Duodenal mucosa (tissue), 2 donors: ENCODE results near the gene ALPG.
"Not testable (repeated sequence)": the region's sequence is repeated elsewhere in the genome, so short reads cannot be mapped to it uniquely, and the experiment has no call there.

Source experiments
- H3K27ac ChIP-seq: one replicate; pipeline ENCODE4 v1.7.0; 2013; ENCODE audit warnings: low read depth, low read length
- H3K27me3 ChIP-seq, 2 donors: one replicate each; pipeline ENCODE4 v1.7.0; 2013; ENCODE audit warnings: low read length in 2 of 2, control low read depth in 1 of 2; ENCODE audit not compliant: insufficient read depth in 2 of 2, control insufficient read depth in 1 of 2
- H3K36me3 ChIP-seq, 2 donors: one replicate each; pipeline ENCODE4 v1.7.0; 2013; ENCODE audit warnings: low read length in 2 of 2, control low read depth in 1 of 2; ENCODE audit not compliant: insufficient read depth in 2 of 2, control insufficient read depth in 1 of 2
- H3K4me1 ChIP-seq, 2 donors: one replicate each; pipeline ENCODE4 v1.7.0; 2013; ENCODE audit warnings: low read length in 2 of 2, control low read depth in 1 of 2; ENCODE audit not compliant: insufficient read depth in 2 of 2, control insufficient read depth in 1 of 2
- H3K4me3 ChIP-seq, 2 donors: one replicate each; pipeline ENCODE4 v1.7.0; 2013; ENCODE audit warnings: low read length in 2 of 2, low read depth in 1 of 2
- H3K9ac ChIP-seq, 2 donors: one replicate each; pipeline ENCODE4 v1.7.0; 2013; ENCODE audit warnings: low read length in 2 of 2, low read depth in 1 of 2
- H3K9me3 ChIP-seq, 2 donors: one replicate each; pipeline ENCODE4 v1.7.0; 2013; ENCODE audit warnings: low read length in 2 of 2, control low read depth in 1 of 2; ENCODE audit not compliant: control insufficient read depth in 1 of 2

The ALPG gene

GRCh38 chr2:232447638-232448303 lies 41.1 kb downstream of the ALPG start:
- Histone ChIP-seq H3K27me3 (no peaks in the 10 kb centered on the region), H3K4me3 (peak overlapping the region; percentile 2 to 3), H3K36me3 (no peaks in the 10 kb centered on the region), H3K27ac (peak overlapping the region; percentile 90), H3K9me3 (no peaks in the 10 kb centered on the region), H3K4me1 (peaks cover 16 to 20% of the 10 kb centered on the region in 2 donors), H3K9ac (peak overlapping the region; percentile 58 to 72)

GRCh38 chr2:232448304-232448690 lies 41.7 kb downstream of the ALPG start:
- H3K9me3 ChIP-seq, result no peaks in the 10 kb centered on the region
- peak overlapping the region; percentile 90 for H3K27ac ChIP-seq
- no peaks in the 10 kb centered on the region for H3K27me3 ChIP-seq
- peaks cover 16 to 20% of the 10 kb centered on the region in 2 donors for H3K4me1 ChIP-seq
- peak overlapping the region; percentile 51 to 72 for H3K9ac ChIP-seq
- H3K36me3 ChIP-seq, result no peaks in the 10 kb centered on the region
- H3K4me3 ChIP-seq, result no peak overlapping the region

- H3K4me1 ChIP-seq, result peaks cover 14 to 16% of the 10 kb centered on the region in 2 donors
- H3K27me3 ChIP-seq, result no peaks in the 10 kb centered on the region
- no peaks in the 10 kb centered on the region for H3K9me3 ChIP-seq
- no peak overlapping the region for H3K4me3 ChIP-seq
- H3K36me3 ChIP-seq, result no peaks in the 10 kb centered on the region
- H3K9ac ChIP-seq, result no peak overlapping the region
- H3K27ac ChIP-seq, result no peak overlapping the region
Observed at GRCh38 chr2:232449964-232450363, 43.3 kb downstream of the ALPG start.

- not testable (repeated sequence) for H3K36me3 ChIP-seq, H3K27ac ChIP-seq, H3K4me3 ChIP-seq, H3K9me3 ChIP-seq, H3K27me3 ChIP-seq, H3K9ac ChIP-seq
- H3K4me1 ChIP-seq, result peaks cover 23 to 25% of the 10 kb centered on the region in 2 donors
Observed at GRCh38 chr2:232451645-232452044, 45.0 kb downstream of the ALPG start.

- no peak overlapping the region for H3K4me3 ChIP-seq
- no peaks in the 10 kb centered on the region for H3K36me3 ChIP-seq
- no peak overlapping the region for H3K27ac ChIP-seq
- H3K27me3 ChIP-seq, result peaks cover 0 to 15% of the 10 kb centered on the region in 2 donors
- peaks cover 12% of the 10 kb centered on the region in 2 donors for H3K4me1 ChIP-seq
- H3K9ac ChIP-seq, result no peak overlapping the region
- H3K9me3 ChIP-seq, result no peaks in the 10 kb centered on the region
Observed at GRCh38 chr2:232454630-232455029, 48.0 kb downstream of the ALPG start.

- Histone ChIP-seq H3K9ac (peak within 1 kb of the TSS; percentile 60 to 74), H3K36me3 (no peaks in the 10 kb centered on the region), H3K4me1 (peaks cover 12% of the 10 kb centered on the region in 2 donors), H3K9me3 (no peaks in the 10 kb centered on the region), H3K27ac (peak within 1 kb of the TSS; percentile 82), H3K4me3 (peak within 1 kb of the TSS; percentile 53 to 60), H3K27me3 (peaks cover 0 to 15% of the 10 kb centered on the region in 2 donors)
Observed at GRCh38 chr2:232455426-232456255, 49.0 kb downstream of the ALPG start, which contains the start of gene ALPI. Gene ALPI, plus strand, starts transcription at chr2:232456153. Its CDS starts 47 bp downstream, at chr2:232456200.

- H3K4me1 ChIP-seq, result peaks cover 12% of the 10 kb centered on the region in 2 donors
- H3K9me3 ChIP-seq, result no peaks in the 10 kb centered on the region
- H3K9ac ChIP-seq, result peak overlapping the region; percentile 60 to 74
- H3K36me3 ChIP-seq, result no peaks in the 10 kb centered on the region
- H3K4me3 ChIP-seq, result peak overlapping the region; percentile 53 to 60
- H3K27ac ChIP-seq, result peak overlapping the region; percentile 39
- peaks cover 0 to 15% of the 10 kb centered on the region in 2 donors for H3K27me3 ChIP-seq
Observed at GRCh38 chr2:232456296-232457120, 49.9 kb downstream of the ALPG start.

GRCh38 chr2:232457121-232458011 lies 50.7 kb downstream of the ALPG start:
- H3K4me1 ChIP-seq, result peaks cover 12% of the 10 kb centered on the region in 2 donors
- H3K36me3 ChIP-seq, result no peaks in the 10 kb centered on the region
- peaks cover 0 to 15% of the 10 kb centered on the region in 2 donors for H3K27me3 ChIP-seq
- H3K4me3 ChIP-seq, result peak overlapping the region; percentile 53 to 60
- H3K9me3 ChIP-seq, result no peaks in the 10 kb centered on the region
- no peak overlapping the region for H3K27ac ChIP-seq
- peak overlapping the region; percentile 60 to 74 for H3K9ac ChIP-seq

GRCh38 chr2:232458051-232458660 lies 51.5 kb downstream of the ALPG start:
- peaks cover 0 to 15% of the 10 kb centered on the region in 2 donors for H3K27me3 ChIP-seq

More at GRCh38 chr2:232458051-232458660, 51.5 kb downstream of the ALPG start:
- Histone ChIP-seq H3K9ac (peak overlapping the region in 1 of 2 donors; percentile 25), H3K36me3 (no peaks in the 10 kb centered on the region), H3K27ac (no peak overlapping the region), H3K9me3 (no peaks in the 10 kb centered on the region), H3K4me1 (peaks cover 12% of the 10 kb centered on the region in 2 donors), H3K4me3 (peak overlapping the region in 1 of 2 donors; percentile 53)
